HEK293 (cell line): ENCODE data around the gene PARL.

ENCODE experiments used
- CTCF ChIP-seq: fragments of 450-650 bp; formaldehyde crosslinking; IDR thresholded peaks from 2 replicates; pipeline ENCODE4 v1.5.1; 2016; ENCODE audit warnings: missing biosample characterization, missing genetic modification characterization
- ELK4 ChIP-seq: IDR thresholded peaks from 2 replicates; pipeline ENCODE4 v1.6.1; 2011; ENCODE audit warnings: mild to moderate bottlenecking, low read depth, low read length, borderline replicate concordance
- SP2 ChIP-seq: fragments of 450-650 bp; formaldehyde crosslinking; IDR thresholded peaks from 2 replicates; pipeline ENCODE4 v1.5.1; 2016; ENCODE audit warnings: missing biosample characterization, missing genetic modification characterization
- ZBTB21 ChIP-seq: fragments of 450-650 bp; formaldehyde crosslinking; IDR thresholded peaks from 2 replicates; pipeline ENCODE4 v1.5.1; 2017; ENCODE audit warnings: missing biosample characterization, missing genetic modification characterization
- ZFP69B ChIP-seq: fragments of 450-650 bp; formaldehyde crosslinking; IDR thresholded peaks from 2 replicates; pipeline ENCODE4 v1.5.1; 2016; ENCODE audit warnings: missing biosample characterization, missing genetic modification characterization
- ZNF48 ChIP-seq: fragments of 450-650 bp; formaldehyde crosslinking; IDR thresholded peaks from 2 replicates; pipeline ENCODE4 v1.5.1; 2016; ENCODE audit warnings: missing biosample characterization, missing genetic modification characterization
- ZNF610 ChIP-seq: fragments of 450-650 bp; formaldehyde crosslinking; IDR thresholded peaks from 2 replicates; pipeline ENCODE4 v1.5.1; 2016; ENCODE audit warnings: missing biosample characterization, missing genetic modification characterization, borderline replicate concordance

DNA sequence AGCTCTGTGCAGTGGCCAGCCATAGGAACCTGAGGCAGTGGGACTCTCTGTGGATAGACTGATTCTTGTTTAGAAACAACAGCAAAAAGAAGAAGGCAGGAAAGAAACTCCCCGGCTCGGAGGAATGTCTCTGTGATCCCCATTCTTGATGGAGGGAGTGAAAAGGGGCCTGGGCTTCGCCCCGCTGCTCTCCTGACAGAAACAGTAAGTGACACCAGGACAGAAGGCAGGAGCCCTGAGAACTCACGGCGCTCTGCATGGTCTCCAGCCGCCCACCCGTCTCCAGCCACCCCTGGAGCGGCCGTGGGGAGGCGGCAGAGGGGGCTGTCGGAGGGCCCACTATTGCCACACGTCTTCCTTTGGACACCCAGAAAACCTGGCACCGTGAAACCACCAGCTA lies 35.7 kb upstream of the PARL start:
- TF ChIP-seq CTCF, result no peak
- no peak for TF ChIP-seq ZNF48 (tag by site-specific recombination)
- TF ChIP-seq ELK4, result no peak
- TF ChIP-seq ZBTB21 (tag by site-specific recombination), result no peak
- TF ChIP-seq ZNF610, result no peak
- no peak for TF ChIP-seq ZFP69B (tag by site-specific recombination)
- TF ChIP-seq SP2 (tag by site-specific recombination), result no peak
